Hematopoietic multipotent progenitor cell (in vitro differentiated cells): Measurements from ENCODE around the gene SLC22A13. TPM values are rescaled to one million over a fixed set of nuclear protein-coding genes. Genes with fewer than 3 reads are reported as not detected.
"Not testable (repeated sequence)": the region's sequence is repeated elsewhere in the genome, so short reads cannot be mapped to it uniquely, and the experiment has no call there.

Experiments
- DNase-seq, 3 donors: peaks; one replicate each; pipeline ENCODE4 v3.0.0-alpha.2; 2011 to 2015; ENCODE audit warnings: low read depth in 2 of 3, low spot score in 2 of 3
- total RNA-seq: library from RNA; depleted of rRNA; stranded (reverse); fragments of >200 nt; gene quantifications from one replicate; pipeline ENCODE4 v1.2.3, GENCODE V29; 2012

The SLC22A13 gene
- total RNA-seq, 1 donor, result 0.27 TPM

DNA sequence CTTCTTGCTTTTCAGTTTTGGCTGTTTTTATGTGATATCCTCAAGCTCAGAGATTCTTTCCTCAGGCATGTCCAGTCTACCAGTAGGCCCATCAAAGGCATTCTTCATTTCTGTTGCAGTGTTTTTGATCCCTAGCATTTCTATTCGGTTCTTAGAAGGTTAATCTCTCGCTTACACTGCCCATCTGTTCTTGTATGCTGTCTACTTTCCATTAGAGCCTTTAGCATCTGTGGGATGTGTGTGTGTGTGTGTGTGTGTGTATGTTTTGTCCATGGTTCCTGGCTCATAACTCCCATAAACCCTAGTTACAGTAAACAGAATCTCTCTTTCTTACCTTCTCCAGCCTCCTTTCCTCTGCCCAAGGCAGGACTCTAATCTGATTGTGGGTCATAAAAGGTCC lies 5.1 kb upstream of the SLC22A13 start:
- DNase-seq, result no peak

DNA sequence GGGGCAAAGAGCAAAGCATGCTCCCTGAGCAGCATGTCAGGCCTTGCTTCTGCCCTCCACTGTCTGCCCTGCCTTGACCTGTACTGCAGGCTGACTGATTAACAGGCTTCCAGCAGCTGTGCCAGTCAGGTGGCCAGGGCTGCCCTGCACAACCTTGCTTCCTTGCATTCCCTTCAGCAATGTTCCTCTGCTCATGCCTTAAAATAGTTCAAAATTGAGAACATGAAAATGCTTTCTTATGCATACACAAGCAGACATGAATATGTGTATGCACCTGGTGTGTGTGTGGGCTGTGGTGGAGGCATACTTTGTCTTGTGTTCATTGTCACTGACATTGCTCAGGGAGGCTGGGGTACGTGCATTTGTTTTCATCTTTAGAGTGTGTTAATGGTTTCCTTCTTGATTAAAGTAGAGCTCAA lies 1.2 kb upstream of the SLC22A13 start:
- no peak for DNase-seq

DNA sequence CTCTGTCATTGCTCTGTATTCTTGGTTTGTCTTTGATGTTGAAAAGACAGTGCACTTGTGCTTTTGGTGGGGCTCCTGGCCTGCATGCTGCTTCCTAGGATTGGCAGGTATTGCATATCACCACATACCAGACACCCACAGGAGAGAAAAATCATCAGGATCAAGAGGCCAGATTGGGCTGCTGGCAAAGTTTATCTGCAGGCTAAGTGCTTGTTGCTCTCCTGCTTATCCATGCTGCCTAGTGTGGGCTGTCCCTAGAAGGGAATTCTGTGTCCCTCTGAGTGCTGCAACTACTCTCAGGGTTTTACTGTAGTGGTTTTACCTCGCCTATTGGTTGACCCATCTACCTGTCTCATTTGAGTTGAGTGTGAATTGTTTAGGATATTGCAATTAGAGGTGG lies 833 bp upstream of the SLC22A13 start:
- no peak for DNase-seq

DNA sequence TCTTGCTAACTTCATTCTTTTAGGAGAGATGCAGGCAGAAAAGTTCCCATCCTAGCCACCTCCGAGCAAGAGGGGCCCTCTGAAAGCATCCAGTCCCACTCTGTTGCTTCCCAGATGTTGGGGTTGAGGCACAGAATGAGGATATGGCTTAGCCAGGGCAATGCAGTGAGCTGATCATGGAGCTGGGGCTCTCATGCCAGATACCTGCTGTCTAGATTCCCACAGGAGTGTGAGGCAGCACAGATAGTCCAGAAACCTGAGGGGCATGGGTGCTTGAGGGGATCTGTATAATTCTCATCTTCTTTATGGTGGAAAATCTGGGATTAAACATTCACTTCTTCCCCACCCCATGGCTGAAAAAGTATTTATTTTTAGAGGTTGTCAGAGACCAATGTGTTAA lies 1.2 kb downstream of the SLC22A13 start:
- no peak for DNase-seq

DNA sequence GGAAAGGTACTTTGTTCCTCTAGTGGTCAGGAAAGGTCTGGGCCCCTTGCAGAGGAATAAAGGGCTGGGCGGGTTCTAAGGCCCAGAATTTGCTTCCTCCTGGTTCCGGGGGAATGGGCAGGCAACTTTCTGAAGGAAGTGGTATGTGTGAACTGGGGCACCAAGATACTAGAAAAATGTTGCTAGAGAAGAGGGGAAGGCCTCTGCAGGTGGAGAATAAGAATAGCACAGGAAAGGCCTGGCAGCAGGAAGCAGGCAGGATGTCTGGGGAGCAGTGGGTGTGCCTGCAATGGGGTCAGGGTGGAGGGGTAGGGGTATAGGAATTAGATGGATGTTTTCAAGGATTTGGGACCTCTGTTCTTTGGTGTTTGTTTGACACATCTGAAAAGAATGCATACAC lies 2.0 kb downstream of the SLC22A13 start:
- peak in 1 of 3 donors; percentile 49 for DNase-seq

DNA sequence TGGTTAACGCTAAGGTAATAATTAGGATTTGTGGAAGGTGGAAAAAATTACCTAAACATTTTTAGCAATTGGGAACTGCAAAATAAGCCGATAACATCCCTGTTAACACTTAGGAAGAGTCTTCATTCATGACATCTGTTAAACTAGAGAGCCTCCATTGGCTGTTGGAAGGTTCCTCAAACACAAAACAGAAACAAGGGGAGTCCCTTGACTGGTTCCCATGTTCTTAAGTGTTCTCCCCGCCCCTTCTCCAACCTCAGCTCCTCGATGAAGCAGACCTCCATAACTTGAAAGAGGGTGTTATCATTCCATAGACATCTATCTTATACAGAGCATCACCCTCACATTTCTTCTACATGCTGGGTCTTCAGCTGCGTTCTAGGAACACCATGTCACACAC lies 2.5 kb downstream of the SLC22A13 start:
- peak in 1 of 3 donors; percentile 49 for DNase-seq

DNA sequence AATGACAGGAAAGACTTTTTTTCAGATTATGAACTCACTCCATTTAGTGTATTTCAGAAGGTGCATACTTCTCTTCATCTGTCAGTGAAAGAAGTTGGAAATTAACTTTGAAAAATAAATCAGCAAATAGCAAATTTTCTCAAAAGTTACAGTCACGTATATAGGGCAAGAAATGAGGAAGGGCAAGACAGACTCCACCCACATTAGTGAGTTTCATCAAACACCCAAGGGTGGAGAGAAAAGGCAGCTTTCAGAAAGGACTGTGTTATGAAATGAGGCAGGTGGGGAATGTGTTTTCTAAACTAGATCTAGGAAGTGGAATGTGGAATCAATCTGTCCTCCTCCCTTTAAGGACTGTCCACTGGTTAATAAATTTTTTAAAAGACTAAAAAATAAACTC lies 2.9 kb downstream of the SLC22A13 start:
- peak in 1 of 3 donors; percentile 62 for DNase-seq

DNA sequence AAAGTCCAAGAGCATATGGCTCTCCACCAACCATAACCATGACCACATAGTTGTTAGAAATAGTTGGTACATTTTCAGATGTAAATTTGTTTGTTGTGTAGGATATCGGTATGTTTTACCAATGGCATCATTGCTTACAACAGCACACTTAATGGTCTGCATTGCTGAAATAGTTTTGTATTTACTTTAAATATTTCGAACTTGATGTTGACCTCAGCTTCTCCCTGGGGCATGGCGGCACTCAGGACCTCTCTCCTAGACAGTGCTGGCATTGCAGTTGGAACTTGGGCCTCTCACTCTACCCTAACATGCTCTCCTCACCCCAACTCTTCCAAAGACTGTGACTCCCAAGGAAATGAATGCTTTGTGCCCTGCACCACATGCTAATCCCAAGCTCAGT lies 5.0 kb downstream of the SLC22A13 start:
- DNase-seq, result no peak

DNA sequence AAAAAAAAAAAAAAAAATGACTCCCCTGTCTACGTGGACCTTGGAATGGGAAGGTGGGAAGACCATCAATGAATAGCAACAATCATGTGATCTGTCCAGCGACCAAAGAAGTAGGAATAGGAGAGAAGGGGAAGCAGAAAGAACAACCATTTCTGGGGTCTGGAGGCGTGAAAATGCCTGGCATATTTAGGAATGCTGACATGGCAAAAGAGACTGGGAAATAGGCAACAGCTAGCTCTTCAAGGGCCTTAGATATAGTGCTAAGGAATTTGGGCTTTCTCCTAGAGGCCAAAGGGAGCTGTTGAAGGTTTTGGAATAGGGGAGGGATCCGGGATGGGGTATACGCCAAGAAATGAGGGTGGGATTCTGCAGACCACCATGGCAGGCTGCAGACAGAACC lies 5.9 kb downstream of the SLC22A13 start:
- DNase-seq, result no peak

DNA sequence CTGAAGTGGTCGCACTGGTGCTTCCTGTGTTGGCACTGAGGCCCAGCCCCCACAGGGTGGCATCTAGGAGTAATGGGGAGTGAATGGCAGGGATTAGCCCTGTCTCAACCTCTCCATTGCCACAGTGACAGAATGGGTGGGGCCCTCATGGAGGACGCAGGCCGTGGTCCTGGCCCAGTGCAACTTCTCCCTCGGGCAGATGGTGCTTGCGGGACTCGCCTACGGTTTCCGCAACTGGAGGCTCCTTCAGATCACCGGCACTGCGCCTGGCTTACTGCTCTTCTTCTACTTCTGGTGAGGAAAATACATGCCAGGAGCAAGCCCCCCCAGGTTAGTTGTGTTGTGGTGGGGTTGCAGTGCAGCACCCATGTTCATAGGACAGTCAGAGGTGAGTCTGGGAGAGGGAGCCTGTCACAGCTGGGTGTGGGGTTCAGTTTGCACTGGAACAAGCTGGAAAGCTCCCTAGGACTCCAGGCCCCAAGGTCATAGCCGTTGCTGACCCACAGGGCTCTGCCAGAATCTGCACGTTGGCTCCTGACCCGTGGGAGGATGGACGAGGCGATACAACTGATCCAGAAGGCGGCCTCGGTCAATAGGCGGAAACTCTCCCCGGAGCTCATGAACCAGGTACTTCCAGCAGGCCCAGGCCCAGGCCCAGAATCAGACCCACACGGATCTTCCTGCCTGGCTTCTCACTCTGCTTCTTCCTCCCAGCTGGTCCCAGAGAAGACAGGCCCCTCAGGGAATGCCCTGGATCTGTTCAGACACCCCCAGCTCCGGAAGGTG lies 9.4 kb downstream of the SLC22A13 start:
- DNase-seq, result no peak

DNA sequence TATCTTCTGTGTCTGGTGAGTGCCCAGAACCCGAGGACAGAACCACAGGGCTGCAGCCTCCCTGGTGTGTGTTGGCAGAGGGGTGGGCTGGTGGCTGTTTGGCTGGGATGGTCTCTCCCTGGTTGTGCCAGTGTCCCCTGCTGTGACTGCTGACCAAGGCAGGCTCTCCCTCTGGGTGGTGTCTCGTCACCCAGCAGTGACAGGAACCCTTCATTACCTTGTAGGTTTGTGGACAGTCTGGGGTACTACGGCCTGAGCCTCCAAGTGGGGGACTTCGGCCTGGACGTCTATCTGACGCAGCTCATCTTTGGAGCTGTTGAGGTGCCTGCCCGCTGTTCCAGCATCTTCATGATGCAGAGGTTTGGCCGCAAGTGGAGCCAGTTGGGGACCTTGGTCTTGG lies 10.0 kb downstream of the SLC22A13 start:
- DNase-seq, result no peak

DNA sequence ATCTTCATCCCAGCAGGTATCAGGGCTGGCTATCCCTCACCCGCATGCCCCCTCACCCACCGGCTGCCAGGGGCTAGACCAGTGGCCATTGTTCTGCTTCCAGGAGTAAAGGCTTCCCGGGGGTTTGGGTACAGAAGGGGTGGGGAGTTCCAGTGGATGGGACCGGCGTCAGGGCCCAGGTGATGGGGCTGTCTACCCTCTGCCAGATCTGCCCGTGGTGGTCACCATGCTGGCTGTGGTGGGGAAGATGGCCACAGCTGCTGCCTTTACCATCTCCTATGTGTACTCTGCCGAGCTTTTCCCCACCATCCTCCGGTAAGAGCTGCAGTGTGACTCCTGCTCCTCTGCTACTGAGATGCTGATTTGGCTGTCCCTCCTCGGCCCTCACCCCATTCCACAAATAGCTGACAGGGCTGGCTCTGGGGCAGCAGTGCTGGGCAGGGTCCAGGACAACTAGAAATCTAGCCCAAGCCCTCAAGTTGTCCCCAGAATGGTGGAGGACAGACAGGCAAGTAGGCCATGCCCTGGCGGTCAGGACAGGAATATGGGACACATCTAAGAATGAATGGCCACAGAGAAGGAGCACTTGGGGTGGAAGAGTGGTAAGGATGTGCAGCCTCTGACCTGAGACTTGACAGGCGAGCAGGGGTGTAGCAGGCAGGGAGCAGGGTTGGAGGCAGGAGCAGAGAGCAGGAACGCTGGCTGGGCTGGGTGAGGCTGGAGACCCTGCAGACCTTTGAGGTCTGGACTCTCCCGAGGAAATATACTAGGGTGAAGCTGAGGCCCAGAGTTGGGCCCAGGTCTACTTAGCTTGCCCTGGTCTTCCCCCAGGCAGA lies 10.7 kb downstream of the SLC22A13 start:
- no peak for DNase-seq

DNA sequence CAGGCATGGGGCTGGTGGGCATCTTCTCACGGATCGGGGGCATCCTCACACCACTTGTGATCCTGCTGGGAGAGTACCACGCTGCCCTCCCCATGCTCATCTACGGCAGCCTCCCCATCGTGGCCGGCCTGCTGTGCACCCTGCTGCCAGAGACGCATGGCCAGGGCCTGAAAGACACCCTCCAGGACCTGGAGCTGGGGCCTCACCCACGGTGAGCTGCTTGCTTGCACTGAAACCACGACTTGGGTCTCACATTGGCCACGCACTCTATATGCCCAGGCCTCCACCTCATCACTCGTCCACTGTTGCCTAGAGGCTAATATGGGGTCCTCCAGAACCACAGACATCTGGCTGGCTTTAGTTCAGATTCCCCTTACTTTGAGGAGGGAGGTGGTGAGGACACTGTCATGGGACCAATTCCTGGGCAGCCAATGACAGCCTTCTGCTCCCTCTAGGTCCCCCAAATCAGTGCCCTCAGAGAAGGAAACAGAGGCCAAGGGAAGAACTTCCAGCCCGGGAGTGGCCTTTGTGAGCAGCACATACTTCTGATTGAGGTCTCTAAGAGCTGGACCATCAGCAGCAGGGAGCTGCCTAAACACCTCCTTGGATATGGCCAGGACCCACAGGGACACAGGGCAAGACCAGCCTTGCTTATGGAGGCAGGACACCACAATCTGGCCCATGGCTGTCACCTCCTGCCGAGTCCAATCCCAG lies 11.5 kb downstream of the SLC22A13 start:
- no peak for DNase-seq

DNA sequence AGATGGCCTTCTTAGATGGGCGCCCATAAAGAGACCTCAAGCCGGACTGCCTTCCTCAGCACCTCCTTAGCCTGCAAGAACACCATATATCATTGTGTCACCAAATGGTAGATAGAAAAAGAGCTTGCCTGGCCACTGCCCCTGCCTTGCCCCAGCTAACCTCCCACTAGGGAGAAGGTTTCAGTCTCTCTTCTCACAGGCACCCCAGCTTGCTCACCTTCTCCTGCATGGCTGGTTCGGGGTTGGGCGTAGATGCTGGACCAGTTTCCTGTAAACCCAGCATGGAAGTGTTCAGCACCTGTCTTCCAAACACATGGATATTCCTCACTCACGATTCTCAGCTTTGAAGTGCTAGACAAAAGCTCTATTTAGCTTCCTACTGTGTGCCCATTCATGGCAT lies 13.2 kb downstream of the SLC22A13 start:
- DNase-seq, result no peak

DNA sequence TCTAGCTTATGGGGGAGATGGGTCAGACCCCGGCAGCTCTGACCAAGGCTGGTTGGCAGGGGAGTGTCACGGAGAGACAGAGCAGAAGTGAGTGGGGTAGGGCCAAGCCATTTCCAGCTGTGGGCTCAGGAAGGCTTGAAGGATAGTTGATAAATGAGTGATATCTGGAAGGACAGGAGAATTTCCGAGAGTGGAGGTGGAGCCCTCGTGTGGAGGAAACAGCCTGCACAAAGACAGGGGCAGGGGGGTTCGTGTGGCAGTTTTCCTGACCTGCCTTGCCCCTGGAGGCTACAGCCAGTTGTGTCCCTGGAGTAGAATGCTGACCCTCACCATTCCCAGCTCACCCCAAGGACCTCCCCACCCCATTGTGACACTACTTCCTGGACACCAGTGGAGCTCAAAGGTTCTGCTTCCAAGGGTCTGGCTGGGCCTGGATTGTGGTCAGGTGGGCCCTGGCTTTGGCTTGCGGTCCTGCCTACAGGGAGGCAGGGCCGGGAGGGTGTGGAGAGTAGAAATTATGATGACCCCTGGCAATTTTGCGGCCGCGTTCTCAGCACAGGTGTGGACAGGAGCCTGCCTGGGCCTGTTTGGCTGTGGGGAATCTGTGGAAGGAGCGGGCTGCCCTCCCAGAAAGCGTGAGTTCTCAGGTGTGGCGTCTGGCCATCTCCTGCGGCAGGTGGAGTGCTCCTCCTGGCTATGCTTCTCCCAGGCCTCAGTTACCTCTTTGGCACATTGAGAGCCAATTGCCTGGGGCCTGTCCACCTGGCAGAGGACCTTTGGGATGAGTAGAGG lies 16.5 kb downstream of the SLC22A13 start, which contains the start of gene SLC22A14:
TSS of gene SLC22A14 (plus strand) at position 400 of the 792 bp plus-strand sequence. CDS start 23,733 bp downstream, outside the sequence.
- no peak for DNase-seq

DNA sequence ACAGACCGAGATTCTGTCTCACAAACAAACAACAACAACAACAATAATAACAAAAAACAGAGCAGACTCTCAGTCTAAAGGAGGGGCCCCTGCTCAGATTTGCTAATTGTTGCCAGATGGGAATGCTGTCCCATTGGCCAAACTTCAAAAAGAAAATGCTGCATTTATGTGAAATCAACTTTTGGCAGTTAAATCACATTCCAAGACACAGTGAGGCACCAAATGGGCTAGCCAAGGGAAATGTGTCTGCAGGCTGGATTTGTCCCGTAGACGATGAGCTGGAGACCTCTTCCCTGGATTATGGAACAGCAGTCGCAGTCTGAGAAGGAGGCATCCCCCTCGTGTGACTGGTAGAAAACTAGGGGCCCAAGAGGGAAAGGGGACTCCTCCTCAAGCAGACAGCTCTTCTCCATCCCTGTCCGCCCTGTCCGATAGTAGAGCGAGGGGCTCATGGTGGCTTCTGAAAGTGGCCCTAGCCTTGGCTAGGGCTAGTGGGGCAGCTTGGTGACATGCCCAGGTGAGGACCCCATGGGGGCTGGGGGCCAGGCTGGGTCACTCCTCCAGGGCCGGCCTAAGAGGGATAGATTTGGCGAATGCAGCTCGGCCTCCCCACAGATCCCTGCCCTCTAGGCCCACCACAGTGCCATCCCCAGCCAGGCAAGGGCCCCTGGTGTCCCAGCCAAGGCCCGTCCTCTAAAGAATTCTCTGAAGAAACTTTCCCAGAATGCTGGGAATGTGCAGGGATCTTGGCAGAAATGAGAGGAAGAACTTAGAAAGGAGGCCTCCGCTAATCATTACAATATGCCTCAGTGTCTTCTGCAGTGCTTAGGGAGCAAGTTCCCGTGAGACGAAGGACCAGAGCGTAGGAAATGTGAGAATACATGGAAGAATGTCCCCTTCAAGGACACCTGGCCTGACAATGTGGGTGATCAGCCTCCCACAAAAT lies 18.5 kb downstream of the SLC22A13 start:
- DNase-seq, result no peak

DNA sequence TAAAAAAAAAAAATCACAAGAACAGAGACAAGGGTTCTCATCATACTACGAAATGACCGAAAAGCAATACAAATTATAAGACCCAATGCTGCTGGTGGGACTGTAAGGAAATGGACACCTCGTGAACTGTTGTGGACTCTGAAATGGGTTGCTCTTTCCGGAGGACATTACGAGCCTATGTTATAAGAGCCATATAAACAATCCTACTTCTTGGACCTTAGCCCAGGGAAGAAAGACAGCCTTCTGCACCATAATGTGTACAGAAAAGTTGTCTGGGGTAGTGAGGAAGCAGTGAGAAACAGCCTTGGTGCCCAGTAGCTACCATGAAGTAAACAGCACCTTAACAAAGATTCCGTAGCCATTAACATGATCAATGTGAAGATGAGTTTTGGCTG lies 19.1 kb downstream of the SLC22A13 start:
- DNase-seq, result no peak

DNA sequence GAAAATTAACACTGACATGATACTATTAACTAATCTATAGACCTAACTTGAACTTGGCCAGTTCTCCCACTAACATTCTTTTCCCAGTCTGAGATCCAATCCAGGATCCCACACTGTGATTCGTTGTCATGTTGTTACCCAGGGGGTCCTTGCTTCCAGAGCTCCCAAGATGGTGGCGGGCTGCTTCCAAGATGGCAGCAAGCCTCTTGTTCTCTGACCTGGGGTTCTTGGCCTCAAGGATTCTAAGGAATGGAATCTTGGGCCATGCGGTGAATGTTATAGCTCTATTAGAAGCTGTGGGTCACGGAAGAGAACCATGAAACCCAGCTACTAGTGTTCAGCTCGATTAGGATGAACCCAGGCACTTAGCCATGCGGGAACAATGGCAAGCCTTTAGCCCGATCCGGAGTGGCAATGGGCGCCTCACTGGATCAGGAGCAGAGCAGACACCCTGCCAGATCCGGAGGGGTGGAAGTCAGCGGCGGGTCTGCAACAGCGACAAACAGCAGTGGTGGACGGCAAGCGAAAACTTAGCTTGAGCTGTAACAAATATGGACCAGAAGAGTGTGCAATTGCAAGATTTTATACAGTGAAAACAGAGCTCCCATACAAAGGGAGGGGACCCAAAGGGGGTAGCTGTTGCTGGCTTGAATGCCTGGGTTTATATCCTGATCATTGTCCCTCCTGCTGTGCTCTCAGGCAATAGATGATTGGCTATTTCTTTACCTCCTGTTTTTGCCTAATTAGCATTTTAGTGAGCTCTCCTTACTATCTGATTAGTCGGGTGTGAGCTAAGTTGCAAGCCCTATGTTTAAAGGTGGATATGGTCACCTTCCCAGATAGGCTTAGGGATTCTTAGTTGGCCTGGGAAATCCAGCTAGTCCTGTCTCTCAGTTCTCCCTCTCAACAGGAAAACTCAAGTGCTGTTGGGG lies 23.9 kb downstream of the SLC22A13 start:
- not testable (repeated sequence) for DNase-seq
